NCI-H526 treated with DMSO at 0.1 percent for 48 hours (cell line): ENCODE data around the gene CTSD.

Experiments used
- DNase-seq: peaks from one replicate; lab custom pipeline; 2025; lab: John Stamatoyannopoulos, UW

CTSD gene

DNA sequence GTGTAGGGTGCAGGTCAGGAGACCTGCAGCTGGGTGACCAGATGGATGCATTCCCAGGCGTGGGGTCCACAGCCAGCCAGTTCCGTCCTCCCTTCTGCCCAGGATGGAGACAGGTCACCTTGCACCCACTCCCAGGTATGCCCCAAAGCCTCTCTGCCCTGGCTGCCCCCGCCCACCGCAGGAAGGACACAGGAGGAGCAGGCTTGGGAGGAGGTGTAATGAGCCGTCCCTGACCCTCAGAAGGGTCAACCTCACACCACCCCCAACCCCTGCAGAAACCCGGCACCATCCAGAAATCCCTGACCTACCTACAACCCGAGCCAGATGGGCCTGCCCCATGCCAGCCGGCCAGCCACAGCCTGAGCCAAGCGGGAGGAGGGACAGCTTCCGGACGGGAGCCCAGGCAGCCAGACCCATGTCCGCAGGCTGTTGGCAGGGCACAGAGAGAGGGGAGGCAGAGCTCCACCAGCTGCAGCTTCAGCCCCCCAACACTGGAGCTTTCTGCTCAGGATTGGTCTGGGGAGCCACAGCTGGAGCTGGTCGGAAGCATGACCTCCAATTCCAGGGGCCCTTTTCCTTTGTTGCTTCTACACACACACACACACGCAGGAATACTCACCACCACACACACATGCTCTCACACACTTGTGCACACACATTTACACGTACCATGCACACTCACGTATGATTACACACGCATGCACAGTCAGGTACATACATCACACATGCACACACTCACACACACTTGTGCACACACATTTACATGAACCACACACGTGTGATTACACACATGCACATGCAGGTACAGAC, 18.6 kb downstream of the CTSD start:
- no peak for DNase-seq

GRCh38 chr11:1744137-1744886, 19.4 kb downstream of the CTSD start:
- DNase-seq = no peak

- no peak for DNase-seq
These were observed 20.1 kb downstream of the CTSD start for GRCh38 chr11:1743585-1744136.

GRCh38 chr11:1742869-1743584, 20.7 kb downstream of the CTSD start:
- no peak for DNase-seq

GRCh38 chr11:1742371-1742770, 21.4 kb downstream of the CTSD start:
- no peak for DNase-seq

DNA sequence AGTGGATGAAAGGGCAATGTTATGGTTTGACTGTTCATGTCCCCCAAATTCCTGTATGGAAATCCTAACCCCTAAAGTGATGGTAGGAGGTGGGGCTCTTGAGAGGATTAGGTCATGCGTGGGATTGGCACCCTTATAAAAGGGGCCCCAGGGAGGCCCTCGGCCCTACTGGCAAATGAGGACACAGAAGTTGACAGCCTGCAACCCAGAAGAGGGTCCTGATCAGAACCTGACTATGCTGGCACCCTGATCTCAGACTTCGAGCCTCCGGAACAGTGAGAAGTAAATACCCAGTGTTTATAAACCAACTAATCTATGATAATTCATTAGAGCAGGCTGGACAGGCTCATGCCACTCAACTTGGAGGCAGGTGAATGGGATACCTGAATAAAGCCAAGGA, 22.0 kb downstream of the CTSD start:
- DNase-seq = no peak

- no peak for DNase-seq
These were observed 22.8 kb downstream of the CTSD start for GRCh38 chr11:1740786-1741530.

DNA sequence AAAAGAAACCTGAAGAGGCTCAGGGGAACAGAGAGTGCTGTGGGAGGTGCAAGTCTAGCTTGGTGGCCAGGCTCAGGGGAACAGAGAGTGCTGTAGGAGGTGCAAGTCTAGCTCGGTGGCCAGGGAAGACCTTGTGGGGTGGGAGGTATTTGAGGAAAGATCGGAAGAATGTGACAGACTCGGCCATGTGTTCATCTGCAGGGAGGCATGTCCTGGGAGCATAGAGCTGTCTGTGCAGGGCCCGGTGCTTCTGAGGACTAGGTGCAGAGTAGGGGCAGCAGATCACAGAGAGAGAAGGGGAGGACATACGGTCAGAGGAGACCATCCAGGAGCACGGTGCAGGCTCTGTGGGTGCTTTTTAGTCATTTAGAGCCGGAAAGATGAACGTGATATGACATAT, 24.2 kb downstream of the CTSD start:
- no peak for DNase-seq

GRCh38 chr11:1738380-1738779, 25.3 kb downstream of the CTSD start:
- no peak for DNase-seq

GRCh38 chr11:1737080-1737757, 26.5 kb downstream of the CTSD start:
- no peak for DNase-seq

DNA sequence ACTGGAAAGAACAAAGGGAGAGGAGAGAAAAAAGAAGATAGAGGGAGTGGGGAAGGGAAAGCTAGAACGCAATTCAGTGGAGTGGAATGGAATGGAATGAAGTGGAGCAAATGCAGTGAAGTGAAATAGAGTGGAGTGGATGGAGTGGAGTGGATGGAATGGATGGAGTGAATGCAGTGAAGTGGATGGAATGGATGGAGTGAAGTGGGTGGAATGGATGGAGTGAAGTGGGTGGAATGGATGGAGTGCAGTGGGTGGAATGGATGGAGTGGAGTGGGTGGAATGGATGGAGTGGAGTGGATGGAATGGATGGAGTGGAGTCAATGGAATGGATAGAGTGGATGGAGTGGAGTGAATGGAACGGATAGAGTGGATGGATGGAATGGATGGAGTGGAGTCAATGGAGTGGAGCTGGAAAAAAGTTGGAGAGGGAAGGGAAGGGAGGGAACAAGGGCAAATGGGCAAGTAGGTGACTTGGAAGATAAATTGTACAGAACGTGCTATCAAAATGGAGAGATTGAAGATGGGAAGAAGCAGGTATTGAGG, 27.2 kb downstream of the CTSD start:
- no peak for DNase-seq

- DNase-seq = no peak
These were observed 28.5 kb downstream of the CTSD start for GRCh38 chr11:1735271-1735670.

- no peak for DNase-seq
These were observed 29.1 kb downstream of the CTSD start for GRCh38 chr11:1734641-1735081.

DNA sequence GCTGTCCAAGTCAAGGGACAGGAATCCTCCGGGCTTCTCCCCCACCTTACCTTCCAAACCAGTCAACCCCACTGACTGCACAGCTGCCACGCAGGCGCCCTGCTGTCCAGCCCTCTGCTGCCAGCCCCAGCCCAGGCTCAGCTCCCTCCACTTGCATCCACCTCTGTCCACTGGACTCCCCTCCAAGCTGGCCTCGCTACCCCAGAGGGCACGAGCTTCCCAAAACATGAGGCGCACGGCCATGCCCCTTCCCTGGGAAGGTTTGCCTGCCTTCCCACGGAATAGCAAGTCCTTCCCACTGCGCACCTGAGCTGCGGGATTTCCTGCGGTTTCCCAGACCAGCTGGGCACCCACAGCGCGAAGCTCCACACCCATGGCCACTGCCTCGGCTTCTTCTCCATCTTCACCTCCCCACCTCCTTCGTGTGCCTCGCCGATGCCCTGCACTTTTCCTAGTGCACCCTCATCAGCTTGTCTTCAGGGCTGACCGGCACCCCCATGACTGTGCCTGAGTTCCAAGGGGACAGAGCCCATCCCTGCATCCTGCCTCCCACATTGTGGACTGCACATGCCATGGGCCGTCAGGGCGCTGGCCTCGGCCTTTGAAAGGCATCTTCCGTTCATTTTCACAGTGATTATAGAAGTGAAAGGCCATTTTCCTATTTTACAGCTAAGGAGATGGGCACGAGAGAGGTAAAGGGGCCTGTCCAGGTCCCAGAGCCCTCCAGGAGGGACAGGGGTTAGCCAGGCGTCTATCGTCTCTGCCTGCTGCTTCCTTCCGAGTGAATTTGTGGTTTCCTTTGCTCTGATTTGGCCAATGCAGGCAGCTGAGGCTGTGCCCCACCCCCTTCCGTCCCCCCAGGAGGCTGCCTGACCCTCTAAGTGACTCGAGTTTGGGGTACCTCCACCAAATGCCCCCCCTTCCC, 29.7 kb downstream of the CTSD start:
- no peak for DNase-seq

DNA sequence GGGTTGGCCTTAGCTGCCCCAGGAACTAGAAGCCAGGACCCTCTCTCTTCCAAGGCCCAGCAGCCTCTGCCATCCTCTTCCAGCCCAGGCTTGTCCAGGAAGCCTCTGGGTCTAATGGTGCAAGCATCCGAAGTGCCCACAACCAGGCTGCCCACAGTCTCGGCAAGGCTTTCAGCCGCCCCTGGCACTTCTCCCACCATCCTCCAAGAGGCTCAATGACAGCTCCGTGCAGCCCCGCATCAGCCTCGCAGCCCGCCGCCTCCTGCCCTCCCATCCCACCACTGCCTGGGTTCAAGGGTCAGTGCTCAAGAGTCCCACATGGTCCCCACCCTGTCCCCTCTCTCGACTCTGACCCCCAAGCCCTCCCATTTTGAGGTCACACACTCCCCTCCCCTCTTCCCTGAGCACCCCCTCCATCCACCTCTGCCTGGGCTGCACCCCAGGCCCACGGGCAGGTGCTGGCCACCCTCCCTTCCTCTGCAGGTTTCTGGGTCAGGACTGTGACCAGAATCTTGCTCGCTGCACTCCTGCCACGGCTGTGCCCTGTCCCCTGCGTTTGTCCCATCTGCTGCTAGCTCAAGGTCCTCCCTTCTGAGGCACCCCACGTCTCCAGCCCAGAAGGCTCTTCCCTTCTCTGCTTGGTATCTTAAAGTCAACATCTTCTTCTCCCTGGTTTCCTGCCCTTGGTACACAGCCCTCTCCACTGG, 30.6 kb downstream of the CTSD start:
- no peak for DNase-seq

GRCh38 chr11:1732418-1733008, 31.2 kb downstream of the CTSD start:
- no peak for DNase-seq

GRCh38 chr11:1731451-1732059, 32.2 kb downstream of the CTSD start:
- DNase-seq = no peak

DNA sequence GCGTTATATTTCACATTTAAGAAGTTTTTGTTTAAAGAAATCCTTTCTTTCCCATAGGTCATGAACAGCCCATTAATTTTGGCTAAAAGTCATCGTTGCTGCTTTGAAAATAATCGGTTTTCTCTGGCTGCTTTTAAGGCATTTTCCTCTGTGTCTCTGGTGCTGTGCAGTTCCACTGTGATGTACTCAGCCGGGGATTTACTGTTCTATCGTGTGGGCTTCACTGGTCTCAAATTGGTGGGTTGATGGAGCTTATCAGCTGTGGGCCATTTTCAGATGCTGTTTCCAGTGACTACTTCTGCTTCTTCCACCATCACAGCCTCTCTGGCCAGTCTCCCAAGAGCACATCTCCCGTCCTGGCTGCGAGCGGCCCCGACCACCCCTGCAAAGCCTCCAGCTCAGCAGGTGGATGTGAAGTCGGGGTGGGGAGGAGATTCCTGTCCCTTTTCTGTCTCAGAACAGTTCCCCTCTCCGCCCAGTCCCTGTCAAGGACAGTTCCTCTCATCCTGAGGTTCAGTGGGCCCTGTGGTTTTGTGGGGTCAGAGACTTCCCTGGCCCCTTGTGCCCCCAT, 33.6 kb downstream of the CTSD start:
- DNase-seq = no peak
